C4-2B (cell line): Measurements from ENCODE around the gene BRINP2.

Source experiments
- CTCF ChIP-seq: fragments of 450-650 bp; conservative IDR thresholded peaks from 2 replicates; pipeline ENCODE4 v1.5.1; 2017; ENCODE audit warnings: mild to moderate bottlenecking
- ZFX ChIP-seq: fragments of 450-650 bp; IDR thresholded peaks from 2 replicates; pipeline ENCODE4 v1.6.1; 2017

GRCh38 chr1:177142010-177142409, 28.7 kb upstream of the BRINP2 start:
- TF ChIP-seq CTCF, result no peak
- TF ChIP-seq ZFX, result no peak
